Hepatocyte (in vitro differentiated cells): ENCODE measurements around the gene GTF3C1.

Experiments
- CTCF ChIP-seq: fragments of 200-600 bp; sonication (generic); IDR thresholded peaks from 2 replicates; pipeline ENCODE4 v1.5.1; 2016; ENCODE audit warnings: antibody characterized with exemption, mild to moderate bottlenecking; ENCODE audit not compliant: poor library complexity
- EZH2phosphoT487 ChIP-seq: fragments of 200-600 bp; sonication (generic); IDR thresholded peaks from one replicate; pipeline ENCODE4 v1.6.1; 2018; ENCODE audit warnings: antibody characterized with exemption, mild to moderate bottlenecking, low read depth, moderate library complexity; ENCODE audit not compliant: unreplicated experiment, severe bottlenecking

DNA sequence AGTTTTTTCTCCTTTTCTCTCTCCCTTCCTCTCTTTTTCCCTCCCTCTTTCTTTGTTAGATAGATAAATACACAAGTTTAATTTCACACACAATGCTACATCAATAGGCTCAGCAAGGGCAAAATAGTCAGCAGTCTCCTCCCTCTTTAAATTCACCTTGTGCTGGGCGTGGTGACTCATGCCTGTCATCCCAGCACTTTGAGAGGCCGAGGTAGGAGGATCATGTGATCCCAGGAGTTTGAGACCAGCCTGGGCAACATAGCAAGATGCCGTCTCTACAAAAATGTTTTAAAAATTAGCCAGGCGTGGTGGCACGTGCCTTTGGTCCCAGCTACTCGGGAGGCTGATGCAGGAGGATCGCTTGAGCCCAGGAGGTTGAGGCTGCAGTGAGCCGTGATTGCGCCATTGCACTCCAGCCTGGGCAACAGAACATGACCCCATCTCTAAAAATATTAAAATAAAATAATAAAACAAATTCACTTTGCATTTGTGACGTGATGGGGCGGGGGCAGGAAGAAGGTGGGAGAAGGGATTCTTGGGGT, 120.3 kb downstream of the GTF3C1 start:
- TF ChIP-seq CTCF (no peak), EZH2phosphoT487 (no peak)
